RWPE2 (cell line): Measurements from ENCODE around the gene PER1.

Source experiments
- ATAC-seq: fragments of 200-7000 bp; cut with Tn5 transposase; 3 replicates; pipeline ENCODE4 v1.9.1; 2021; ENCODE audit warnings: low read depth
- DNase-seq: peaks from one replicate; pipeline ENCODE4 v3.0.0-alpha.2; 2020; ENCODE audit warnings: low spot score
- H3K27ac ChIP-seq: fragments of 450-650 bp; 2 replicates; pipeline ENCODE4 v1.5.1; 2017; ENCODE audit warnings: mild to moderate bottlenecking; ENCODE audit not compliant: poor library complexity, severe bottlenecking
- H3K27me3 ChIP-seq: fragments of 250-450 bp; sonication (Bioruptor Pico); 2 replicates; pipeline ENCODE4 v1.5.1; 2021; ENCODE audit warnings: mild to moderate bottlenecking, moderate library complexity; ENCODE audit not compliant: insufficient read depth, poor library complexity, severe bottlenecking
- H3K36me3 ChIP-seq: fragments of 250-450 bp; sonication (Bioruptor Pico); 2 replicates; pipeline ENCODE4 v1.5.1; 2020; ENCODE audit warnings: low read depth, mild to moderate bottlenecking, moderate library complexity
- H3K4me1 ChIP-seq: fragments of 250-450 bp; sonication (Bioruptor Pico); 2 replicates; pipeline ENCODE4 v1.5.1; 2021; ENCODE audit warnings: mild to moderate bottlenecking, moderate library complexity; ENCODE audit not compliant: insufficient read depth, poor library complexity, severe bottlenecking
- H3K4me3 ChIP-seq: fragments of 250-450 bp; sonication (Bioruptor Pico); 2 replicates; pipeline ENCODE4 v1.5.1; 2021; ENCODE audit warnings: mild to moderate bottlenecking, moderate library complexity; ENCODE audit not compliant: severe bottlenecking
- H3K9me3 ChIP-seq: fragments of 250-450 bp; sonication (Bioruptor Pico); 2 replicates; pipeline ENCODE4 v1.5.1; 2021; ENCODE audit warnings: mild to moderate bottlenecking, moderate library complexity; ENCODE audit not compliant: severe bottlenecking
- CTCF ChIP-seq: fragments of 450-650 bp; IDR thresholded peaks from one replicate; pipeline ENCODE4 v1.5.1; 2017; ENCODE audit warnings: mild to moderate bottlenecking, moderate library complexity; ENCODE audit not compliant: poor library complexity, severe bottlenecking

PER1 gene

GRCh38 chr17:8186787-8187516 is 34.7 kb upstream of the PER1 start:
- H3K36me3 ChIP-seq, result no peaks in the 10 kb centered on the region
- peak; percentile 90 for DNase-seq
- H3K4me1 ChIP-seq, result peaks cover 5% of the 10 kb centered on the region
- no peaks in the 10 kb centered on the region for H3K27me3 ChIP-seq
- peak overlapping the region; percentile 69 for H3K27ac ChIP-seq
- H3K9me3 ChIP-seq, result no peaks in the 10 kb centered on the region
- peak; percentile 26 for ATAC-seq
- peak; percentile 19 for TF ChIP-seq CTCF
- H3K4me3 ChIP-seq, result peak overlapping the region; percentile 92

- no peak for ATAC-seq
- Histone ChIP-seq H3K4me1 (peaks cover 3% of the 10 kb centered on the region), H3K4me3 (peak overlapping the region; percentile 92), H3K27me3 (no peaks in the 10 kb centered on the region), H3K36me3 (no peaks in the 10 kb centered on the region), H3K9me3 (no peaks in the 10 kb centered on the region), H3K27ac (peak overlapping the region; percentile 69)
- DNase-seq, result no peak
- no peak for TF ChIP-seq CTCF
Measured at GRCh38 chr17:8186446-8186786, 34.2 kb upstream of the PER1 start.

- peak overlapping the region; percentile 69 for H3K27ac ChIP-seq
- no peaks in the 10 kb centered on the region for H3K36me3 ChIP-seq
- H3K27me3 ChIP-seq, result no peaks in the 10 kb centered on the region
- 0 out of 3 replicates have a peak, but pooled peaks have one; percentile 1 for ATAC-seq
- TF ChIP-seq CTCF, result no peak
- H3K4me1 ChIP-seq, result peaks cover 3% of the 10 kb centered on the region
- H3K9me3 ChIP-seq, result no peaks in the 10 kb centered on the region
- no peak for DNase-seq
- H3K4me3 ChIP-seq, result peak overlapping the region; percentile 92
Measured at GRCh38 chr17:8185582-8186445, 33.6 kb upstream of the PER1 start.

GRCh38 chr17:8176998-8177731 is 25.0 kb upstream of the PER1 start:
- TF ChIP-seq CTCF, result no peak
- no peaks in the 10 kb centered on the region for H3K36me3 ChIP-seq
- H3K9me3 ChIP-seq, result no peaks in the 10 kb centered on the region
- no peaks in the 10 kb centered on the region for H3K27me3 ChIP-seq
- peak overlapping the region; percentile 52 for H3K4me3 ChIP-seq
- no peak for DNase-seq
- no peak for ATAC-seq
- peak overlapping the region; percentile 82 for H3K27ac ChIP-seq
- H3K4me1 ChIP-seq, result peaks cover 8% of the 10 kb centered on the region
